Peyer's patch (tissue), 4 donors: Measurements from ENCODE around the gene USH2A. TPM values are rescaled to one million over a fixed set of nuclear protein-coding genes. Genes with fewer than 3 reads are reported as not detected.

ENCODE experiments used
- DNase-seq, 3 donors: peaks; one replicate each; pipeline ENCODE4 v3.0.0-alpha.2; 2017 to 2019
- H3K27ac ChIP-seq, 4 donors: fragments of 200-600 bp; sonication (generic); one replicate each; pipeline ENCODE4 v1.5.1; 2016 to 2019
- H3K27me3 ChIP-seq, 2 donors: fragments of 200-600 bp; sonication (generic); one replicate each; pipeline ENCODE4 v1.5.1; 2019
- H3K36me3 ChIP-seq, 3 donors: fragments of 200-600 bp; sonication (generic); one replicate each; pipeline ENCODE4 v1.5.1; 2016 to 2019
- H3K4me1 ChIP-seq, 4 donors: fragments of 200-600 bp; sonication (generic); one replicate each; pipeline ENCODE4 v1.5.1; 2016 to 2019
- H3K4me3 ChIP-seq, 4 donors: fragments of 200-600 bp; sonication (generic); 1 replicate in 3 of 4; 2 replicates in 1 of 4; pipeline ENCODE4 v1.5.1; 2016 to 2019; ENCODE audit warnings: mild to moderate bottlenecking in 1 of 4
- H3K9me3 ChIP-seq, 4 donors: fragments of 200-600 bp; sonication (generic); one replicate each; pipeline ENCODE4 v1.5.1; 2016 to 2019; ENCODE audit warnings: mild to moderate bottlenecking in 1 of 4
- CTCF ChIP-seq, 6 experiments: fragments of 450-650 bp in 4 of 6; fragments of 200-600 bp in 2 of 6; sonication (generic) in 1 of 6; IDR thresholded peaks; one replicate each; pipeline ENCODE4 v1.5.1; 2017 to 2019; ENCODE audit warnings: antibody characterized with exemption in 6 of 6, mild to moderate bottlenecking in 3 of 6, moderate library complexity in 1 of 6
- POLR2A ChIP-seq, 2 donors: fragments of 450-650 bp; IDR thresholded peaks; one replicate each; pipeline ENCODE4 v1.5.1; 2017; ENCODE audit warnings: antibody characterized with exemption in 2 of 2, mild to moderate bottlenecking in 2 of 2, moderate library complexity in 2 of 2
- total RNA-seq, 4 donors: library from RNA; depleted of rRNA; stranded (reverse); fragments of >200 nt; gene quantifications; one replicate each; pipeline ENCODE4 v1.1.0, GENCODE V29; 2016

The USH2A gene
- total RNA-seq, 4 donors from 2014 or later = not detected

GRCh38 chr1:215766521-215766920, 656.7 kb downstream of the USH2A start:
- no peaks in the 10 kb centered on the region for H3K4me1 ChIP-seq
- no peak overlapping the region for H3K27ac ChIP-seq
- TF ChIP-seq CTCF (IDR thresholded peaks at IDR 0.05) (no peak), POLR2A (IDR thresholded peaks at IDR 0.05) (no peak)
- DNase-seq = no peak
- H3K36me3 ChIP-seq = no peaks in the 10 kb centered on the region
- no peak overlapping the region for H3K4me3 ChIP-seq
- H3K9me3 ChIP-seq = no peaks in the 10 kb centered on the region
- H3K27me3 ChIP-seq = no peaks in the 10 kb centered on the region

- DNase-seq = no peak
- H3K9me3 ChIP-seq = no peaks in the 10 kb centered on the region
- no peak overlapping the region for H3K27ac ChIP-seq
- H3K4me3 ChIP-seq = no peak overlapping the region
- TF ChIP-seq POLR2A (IDR thresholded peaks at IDR 0.05) (no peak), CTCF (IDR thresholded peaks at IDR 0.05) (no peak)
- H3K4me1 ChIP-seq = no peaks in the 10 kb centered on the region
- no peaks in the 10 kb centered on the region for H3K27me3 ChIP-seq
- H3K36me3 ChIP-seq = no peaks in the 10 kb centered on the region
These were observed 657.4 kb downstream of the USH2A start for GRCh38 chr1:215765833-215766232.

GRCh38 chr1:215761446-215761845, 661.8 kb downstream of the USH2A start:
- Histone ChIP-seq H3K4me1 (no peaks in the 10 kb centered on the region), H3K9me3 (no peaks in the 10 kb centered on the region), H3K4me3 (no peak overlapping the region), H3K27me3 (no peaks in the 10 kb centered on the region), H3K27ac (no peak overlapping the region), H3K36me3 (no peaks in the 10 kb centered on the region)
- TF ChIP-seq POLR2A (IDR thresholded peaks at IDR 0.05) (no peak), CTCF (IDR thresholded peaks at IDR 0.05) (no peak)
- DNase-seq = no peak

GRCh38 chr1:215754112-215754511, 669.1 kb downstream of the USH2A start:
- no peak overlapping the region for H3K27ac ChIP-seq
- H3K27me3 ChIP-seq = no peaks in the 10 kb centered on the region
- no peaks in the 10 kb centered on the region for H3K4me1 ChIP-seq
- H3K36me3 ChIP-seq = no peaks in the 10 kb centered on the region
- DNase-seq = no peak
- TF ChIP-seq POLR2A (IDR thresholded peaks at IDR 0.05) (no peak), CTCF (IDR thresholded peaks at IDR 0.05) (no peak)
- H3K9me3 ChIP-seq = no peaks in the 10 kb centered on the region
- no peak overlapping the region for H3K4me3 ChIP-seq

GRCh38 chr1:215749414-215749813, 673.8 kb downstream of the USH2A start:
- no peaks in the 10 kb centered on the region for H3K9me3 ChIP-seq
- H3K27ac ChIP-seq = no peak overlapping the region
- H3K4me3 ChIP-seq = no peak overlapping the region
- H3K4me1 ChIP-seq = no peaks in the 10 kb centered on the region
- no peaks in the 10 kb centered on the region for H3K27me3 ChIP-seq
- TF ChIP-seq CTCF (IDR thresholded peaks at IDR 0.05) = no peak
- no peak for TF ChIP-seq POLR2A (IDR thresholded peaks at IDR 0.05)
- no peaks in the 10 kb centered on the region for H3K36me3 ChIP-seq
- no peak for DNase-seq

- TF ChIP-seq CTCF (IDR thresholded peaks at IDR 0.05) = no peak
- TF ChIP-seq POLR2A (IDR thresholded peaks at IDR 0.05) = no peak
- no peak overlapping the region for H3K27ac ChIP-seq
- H3K4me3 ChIP-seq = no peak overlapping the region
- DNase-seq = no peak
- H3K27me3 ChIP-seq = no peaks in the 10 kb centered on the region
- H3K36me3 ChIP-seq = no peaks in the 10 kb centered on the region
- H3K4me1 ChIP-seq = no peaks in the 10 kb centered on the region
- no peaks in the 10 kb centered on the region for H3K9me3 ChIP-seq
These were observed 674.8 kb downstream of the USH2A start for GRCh38 chr1:215748431-215748830.
